T follicular helper cell (primary cell): ENCODE data around the gene GTPBP2.

Source experiments
- DNase-seq: peaks from one replicate; pipeline ENCODE4 v3.0.0-alpha.2; 2020; ENCODE audit warnings: low read depth

GTPBP2 gene

DNA sequence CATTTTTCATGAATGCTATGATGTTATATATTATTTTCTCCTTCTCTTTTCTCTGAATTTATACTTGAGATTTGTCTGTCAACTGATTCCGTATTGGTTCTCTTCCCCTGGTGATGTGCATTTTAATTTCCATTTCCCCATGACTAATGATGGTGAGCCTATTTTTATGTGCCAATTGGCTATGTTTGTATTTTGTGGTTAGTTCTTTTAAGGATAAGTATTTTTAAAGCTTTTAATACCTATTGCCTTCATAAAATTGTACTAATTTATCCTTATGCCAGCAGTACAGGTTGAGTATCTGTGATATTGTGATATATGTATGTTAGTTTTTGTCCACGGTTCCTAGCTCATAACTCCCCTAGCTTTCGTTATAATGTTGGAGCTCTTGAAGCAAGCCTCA lies 50.3 kb downstream of the GTPBP2 start:
- DNase-seq, result no peak

DNA sequence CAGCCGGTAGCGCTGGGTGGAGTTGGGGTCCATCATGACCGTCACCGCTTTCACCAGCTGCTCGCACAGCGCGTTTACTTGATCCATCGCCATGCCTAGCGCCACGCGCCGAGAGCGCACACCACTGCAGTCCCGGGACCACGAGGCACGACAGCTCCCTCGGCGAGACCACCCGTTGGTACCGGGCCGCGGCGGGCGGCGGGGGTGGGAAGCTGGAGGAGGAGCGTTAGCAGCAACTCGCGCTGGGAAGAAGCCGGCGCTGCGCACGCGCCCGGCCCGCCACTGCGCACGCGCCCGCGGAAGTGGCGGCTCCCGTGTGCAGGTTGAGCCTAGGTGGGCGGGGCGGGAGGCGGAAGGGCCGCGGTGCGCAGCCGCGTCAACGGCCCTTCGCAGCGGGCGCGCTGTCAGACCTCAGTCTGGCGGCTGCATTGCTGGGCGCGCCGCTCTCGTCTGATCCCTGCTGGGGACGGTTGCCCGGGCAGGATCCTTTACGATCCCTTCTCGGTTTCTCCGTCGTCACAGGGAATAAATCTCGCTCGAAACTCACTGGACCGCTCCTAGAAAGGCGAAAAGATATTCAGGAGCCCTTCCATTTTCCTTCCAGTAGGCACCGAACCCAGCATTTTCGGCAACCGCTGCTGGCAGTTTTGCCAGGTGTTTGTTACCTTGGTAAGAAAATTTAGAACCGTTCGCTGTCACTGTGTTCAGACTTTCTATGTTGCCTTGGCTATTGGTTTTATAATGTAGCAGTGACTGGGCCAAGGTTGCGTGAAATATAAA lies 53.1 kb downstream of the GTPBP2 start, which contains the start of the genes POLH and XPO5:
Gene POLH, plus strand, starts transcription at position 414 of the 780 bp plus-strand sequence. CDS start 6,135 bp downstream, outside the sequence.
Gene XPO5, minus strand, starts transcription at position 267 of the 780 bp plus-strand sequence. Its CDS starts 174 bp downstream, at position 93.
- peak; percentile 85 for DNase-seq

DNA sequence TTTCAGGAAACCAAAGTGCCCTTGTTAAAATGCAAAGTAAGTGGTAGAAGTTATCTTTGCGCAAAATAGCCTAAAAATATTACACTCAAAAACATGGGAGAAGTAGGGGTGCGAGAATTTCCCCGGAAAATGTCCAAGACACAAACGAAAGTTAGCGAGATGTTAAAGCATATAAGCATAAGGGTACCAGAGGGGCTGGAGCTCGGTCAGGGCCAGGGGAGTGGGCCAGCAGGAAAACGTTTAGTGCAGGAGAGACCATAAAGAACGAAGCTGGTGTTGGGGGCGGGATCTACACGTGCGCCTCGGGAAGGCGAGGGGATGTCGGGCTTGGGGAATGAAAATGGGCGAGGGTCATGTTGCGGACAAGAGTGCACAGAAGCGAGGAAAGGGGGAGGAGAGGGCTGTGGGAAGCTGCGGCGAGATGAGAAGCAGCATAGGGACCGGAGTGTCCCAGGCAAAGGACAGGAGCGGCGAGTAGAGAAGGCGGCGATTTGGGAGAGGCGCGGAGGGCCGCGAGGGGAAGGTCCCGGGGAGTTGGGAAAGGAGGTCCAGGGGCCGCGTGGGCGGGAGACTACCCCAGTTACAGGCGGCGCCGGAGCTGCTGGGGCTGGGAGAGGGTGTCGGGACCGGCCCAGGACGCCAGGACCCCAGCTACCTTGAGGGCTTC lies 53.8 kb downstream of the GTPBP2 start:
- DNase-seq, result no peak

DNA sequence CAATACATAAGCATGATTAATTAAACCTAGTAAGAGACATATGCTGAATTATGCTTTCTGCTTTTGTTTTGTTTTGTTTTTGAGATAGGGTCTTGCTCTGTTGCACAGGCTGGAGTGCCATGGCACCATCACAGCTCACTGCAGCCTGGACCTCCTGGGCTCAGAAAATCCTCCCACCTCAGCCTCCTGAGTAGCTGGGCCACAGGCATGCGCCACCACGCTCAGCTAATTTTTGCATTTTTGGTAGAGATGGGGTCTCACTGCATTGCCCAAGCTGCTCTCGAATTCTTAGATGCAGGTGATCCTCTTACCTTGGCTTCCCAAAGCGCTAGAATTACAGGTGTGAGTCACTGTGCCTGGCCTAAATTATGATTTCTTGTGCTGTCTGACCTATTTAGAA lies 57.0 kb downstream of the GTPBP2 start:
- no peak for DNase-seq

DNA sequence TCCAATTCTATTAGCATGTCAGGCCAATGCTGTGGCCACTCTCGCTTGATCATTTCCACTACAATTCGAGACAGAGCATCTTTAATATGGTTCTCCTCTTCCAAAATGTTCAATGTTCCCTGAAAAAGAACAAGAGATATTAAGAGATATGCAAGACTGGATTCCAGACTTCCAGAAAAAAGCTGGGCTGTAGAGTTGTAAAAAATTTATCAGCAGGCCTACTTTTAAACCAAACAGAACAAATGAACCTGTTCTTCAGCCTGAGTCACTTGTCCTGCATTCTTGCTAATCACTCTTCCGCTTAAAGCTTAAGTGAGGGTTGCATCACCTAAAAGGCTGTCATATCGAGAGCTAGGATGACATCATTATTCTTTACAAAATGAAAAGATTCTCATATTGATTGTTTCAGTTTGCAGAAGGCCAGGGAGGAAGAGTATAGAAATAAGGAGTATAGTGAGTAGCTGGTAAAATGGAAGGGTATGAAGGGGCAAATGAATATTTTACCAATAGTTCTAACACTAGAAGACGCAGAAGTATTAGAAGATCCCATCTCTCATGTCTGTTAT lies 58.1 kb downstream of the GTPBP2 start:
- no peak for DNase-seq
